HG02759 (cell line): ENCODE results near the gene PYCR2.
A peak's percentile ranks its signal among the peaks of the same experiment; 100 is the strongest.
"Not testable (repeated sequence)": the region's sequence is repeated elsewhere in the genome, so short reads cannot be mapped to it uniquely, and the experiment has no call there.

Experiments used
- ATAC-seq: cut with Tn5 transposase; IDR thresholded peaks from one replicate; pipeline ENCODE4 v1.9.1; 2021; ENCODE audit warnings: mild to moderate bottlenecking, moderate library complexity; ENCODE audit not compliant: unreplicated experiment

Gene PYCR2

GRCh38 chr1:225923692-225924555 is at the start of gene PYCR2:
Gene PYCR2 (minus strand): TSS chr1:225924250. CDS start chr1:225924110, 140 bp downstream.
- peak; percentile 99 for ATAC-seq

GRCh38 chr1:225973158-225973557 is 49.1 kb upstream of the PYCR2 start:
- ATAC-seq, result no peak

- no peak for ATAC-seq
These were observed 48.5 kb upstream of the PYCR2 start for GRCh38 chr1:225972344-225973152.

- ATAC-seq, result not testable (repeated sequence)
These were observed 46.6 kb upstream of the PYCR2 start for GRCh38 chr1:225970592-225971157.

GRCh38 chr1:225969751-225970150 is 45.7 kb upstream of the PYCR2 start:
- not testable (repeated sequence) for ATAC-seq

- no peak for ATAC-seq
These were observed 41.2 kb upstream of the PYCR2 start for GRCh38 chr1:225965231-225965630.

- ATAC-seq, result no peak
These were observed 39.9 kb upstream of the PYCR2 start for GRCh38 chr1:225963735-225964530.

- ATAC-seq, result peak; percentile 78
These were observed 38.5 kb upstream of the PYCR2 start for GRCh38 chr1:225962440-225962975.

GRCh38 chr1:225961659-225962439 is 37.8 kb upstream of the PYCR2 start:
- ATAC-seq, result no peak

GRCh38 chr1:225958041-225958440 is 34.0 kb upstream of the PYCR2 start:
- no peak for ATAC-seq

- ATAC-seq, result no peak
These were observed 30.7 kb upstream of the PYCR2 start for GRCh38 chr1:225954753-225955152.

GRCh38 chr1:225953315-225953714 is 29.3 kb upstream of the PYCR2 start:
- ATAC-seq, result no peak

- no peak for ATAC-seq
These were observed 27.0 kb upstream of the PYCR2 start for GRCh38 chr1:225950905-225951497.

GRCh38 chr1:225949041-225949440 is 25.0 kb upstream of the PYCR2 start:
- no peak for ATAC-seq

GRCh38 chr1:225946803-225947202 is 22.8 kb upstream of the PYCR2 start:
- ATAC-seq, result no peak

GRCh38 chr1:225946082-225946620 is 22.1 kb upstream of the PYCR2 start:
- no peak for ATAC-seq

- no peak for ATAC-seq
These were observed 21.5 kb upstream of the PYCR2 start for GRCh38 chr1:225945564-225945963.

- peak; percentile 67 for ATAC-seq
These were observed 20.9 kb upstream of the PYCR2 start for GRCh38 chr1:225944951-225945350.

GRCh38 chr1:225944387-225944786 is 20.3 kb upstream of the PYCR2 start:
- ATAC-seq, result no peak
